Measurements from ENCODE around the gene CCDC141.
"Not testable (repeated sequence)": the region's sequence is repeated elsewhere in the genome, so short reads cannot be mapped to it uniquely, and the experiment has no call there.

Gene CCDC141

GRCh38 chr2:179049203-179049545 lies 763 bp downstream of the CCDC141 start:
- Histone ChIP-seq H3K36me3 (ENCODE audit: insufficient read depth, low read length) (no peaks in the 10 kb centered on the region), H2AFZ (ENCODE audit: low read depth, low read length) (no peak overlapping the region), H4K20me1 (ENCODE audit: insufficient read depth, low read length) (no peaks in the 10 kb centered on the region), H3K4me2 (ENCODE audit: insufficient read depth, low read length) (no peak overlapping the region), H3K27me3 (ENCODE audit: insufficient read depth, low read length, poor library complexity) (no peaks in the 10 kb centered on the region), H3K79me2 (ENCODE audit: insufficient read depth, low read length) (no peaks in the 10 kb centered on the region), H3K27ac (ENCODE audit: low read length) (no peak overlapping the region), H3K4me1 (ENCODE audit: insufficient read depth, low read length) (peaks cover 11% of the 10 kb centered on the region), H3K4me3 (ENCODE audit: low read depth in 1 of 2, low read length in 2 of 2) (no peak overlapping the region), H3K9ac (ENCODE audit: low read depth, low read length) (no peak overlapping the region), H3K9me3 (ENCODE audit: insufficient read depth, low read length, severe bottlenecking) (no peaks in the 10 kb centered on the region)
- DNase-seq (no peak), ATAC-seq (ENCODE audit: insufficient read depth, low read depth) (no peak)
- no peak for TF ChIP-seq CTCF (IDR thresholded peaks at IDR 0.05; ENCODE audit: borderline replicate concordance, extremely low read depth, low read length, poor library complexity, severe bottlenecking)
- TF ChIP-seq EZH2 (IDR thresholded peaks at IDR 0.05; ENCODE audit: borderline replicate concordance, low read depth, low read length, severe bottlenecking), result no peak

GRCh38 chr2:179048099-179048498 lies 1.8 kb downstream of the CCDC141 start:
- no peaks in the 10 kb centered on the region for H4K20me1 ChIP-seq (ENCODE audit: insufficient read depth, low read length)
- no peak overlapping the region for H2AFZ ChIP-seq (ENCODE audit: low read depth, low read length)
- no peaks in the 10 kb centered on the region for H3K36me3 ChIP-seq (ENCODE audit: insufficient read depth, low read length)
- no peak for DNase-seq
- H3K4me1 ChIP-seq (ENCODE audit: insufficient read depth, low read length), result peaks cover 11% of the 10 kb centered on the region
- H3K4me3 ChIP-seq (ENCODE audit: low read depth in 1 of 2, low read length in 2 of 2), result no peak overlapping the region
- H3K4me2 ChIP-seq (ENCODE audit: insufficient read depth, low read length), result no peak overlapping the region
- H3K9me3 ChIP-seq (ENCODE audit: insufficient read depth, low read length, severe bottlenecking), result no peaks in the 10 kb centered on the region
- TF ChIP-seq CTCF (IDR thresholded peaks at IDR 0.05; ENCODE audit: borderline replicate concordance, extremely low read depth, low read length, poor library complexity, severe bottlenecking) (no peak), EZH2 (IDR thresholded peaks at IDR 0.05; ENCODE audit: borderline replicate concordance, low read depth, low read length, severe bottlenecking) (no peak)
- H3K9ac ChIP-seq (ENCODE audit: low read depth, low read length), result no peak overlapping the region
- H3K27ac ChIP-seq (ENCODE audit: low read length), result no peak overlapping the region
- H3K27me3 ChIP-seq (ENCODE audit: insufficient read depth, low read length, poor library complexity), result no peaks in the 10 kb centered on the region
- ATAC-seq (ENCODE audit: insufficient read depth, low read depth), result no peak
- no peaks in the 10 kb centered on the region for H3K79me2 ChIP-seq (ENCODE audit: insufficient read depth, low read length)

GRCh38 chr2:179045602-179046001 lies 4.3 kb downstream of the CCDC141 start:
- not testable (repeated sequence) for H3K9ac ChIP-seq (ENCODE audit: low read depth, low read length); H4K20me1 ChIP-seq (ENCODE audit: insufficient read depth, low read length); H3K4me3 ChIP-seq (ENCODE audit: low read depth in 1 of 2, low read length in 2 of 2); H2AFZ ChIP-seq (ENCODE audit: low read depth, low read length); H3K27me3 ChIP-seq (ENCODE audit: insufficient read depth, low read length, poor library complexity); H3K79me2 ChIP-seq (ENCODE audit: insufficient read depth, low read length); H3K4me2 ChIP-seq (ENCODE audit: insufficient read depth, low read length); H3K27ac ChIP-seq (ENCODE audit: low read length); H3K9me3 ChIP-seq (ENCODE audit: insufficient read depth, low read length, severe bottlenecking); DNase-seq; H3K36me3 ChIP-seq (ENCODE audit: insufficient read depth, low read length)
- H3K4me1 ChIP-seq (ENCODE audit: insufficient read depth, low read length), result peaks cover 11% of the 10 kb centered on the region
- ATAC-seq (ENCODE audit: insufficient read depth, low read depth), result peak; percentile 24; the same call in 1 of the 3 replicates

- no peaks in the 10 kb centered on the region for H3K36me3 ChIP-seq (ENCODE audit: insufficient read depth, low read length)
- H3K27me3 ChIP-seq (ENCODE audit: insufficient read depth, low read length, poor library complexity), result no peaks in the 10 kb centered on the region
- ATAC-seq (ENCODE audit: insufficient read depth, low read depth), result peak; percentile 67
- no peak overlapping the region for H3K9ac ChIP-seq (ENCODE audit: low read depth, low read length)
- TF ChIP-seq EZH2 (IDR thresholded peaks at IDR 0.05; ENCODE audit: borderline replicate concordance, low read depth, low read length, severe bottlenecking), result no peak
- no peak for TF ChIP-seq CTCF (IDR thresholded peaks at IDR 0.05; ENCODE audit: borderline replicate concordance, extremely low read depth, low read length, poor library complexity, severe bottlenecking)
- H3K4me3 ChIP-seq (ENCODE audit: low read depth in 1 of 2, low read length in 2 of 2), result no peak overlapping the region
- H3K79me2 ChIP-seq (ENCODE audit: insufficient read depth, low read length), result no peaks in the 10 kb centered on the region
- H3K4me2 ChIP-seq (ENCODE audit: insufficient read depth, low read length), result no peak overlapping the region
- no peaks in the 10 kb centered on the region for H3K9me3 ChIP-seq (ENCODE audit: insufficient read depth, low read length, severe bottlenecking)
- peaks cover 7% of the 10 kb centered on the region for H3K4me1 ChIP-seq (ENCODE audit: insufficient read depth, low read length)
- peak; percentile 26 for DNase-seq
- no peaks in the 10 kb centered on the region for H4K20me1 ChIP-seq (ENCODE audit: insufficient read depth, low read length)
- no peak overlapping the region for H3K27ac ChIP-seq (ENCODE audit: low read length)
- H2AFZ ChIP-seq (ENCODE audit: low read depth, low read length), result no peak overlapping the region
These were observed 5.4 kb downstream of the CCDC141 start for GRCh38 chr2:179044500-179044899.
